T follicular helper cell (primary cell): ENCODE data around the gene WDTC1.
A peak's percentile ranks its signal among the peaks of the same experiment; 100 is the strongest.

ENCODE experiments used
- DNase-seq: peaks from one replicate; pipeline ENCODE4 v3.0.0-alpha.2; 2020; ENCODE audit warnings: low read depth

WDTC1 gene

GRCh38 chr1:27356277-27356618 lies 121.8 kb downstream of the WDTC1 start:
- DNase-seq: no peak

- DNase-seq: no peak
Observed at GRCh38 chr1:27356619-27357280, 122.3 kb downstream of the WDTC1 start.

- DNase-seq: peak; percentile 67
Observed at GRCh38 chr1:27357281-27358037, 123.0 kb downstream of the WDTC1 start.
